ENCODE measurements around the gene CRYBG2. TPM values are rescaled to one million over a fixed set of nuclear protein-coding genes. Genes with fewer than 3 reads are reported as not detected.
A peak's percentile ranks its signal among the peaks of the same experiment; 100 is the strongest.

CRYBG2 gene
- polyA plus RNA-seq, 3 donors: 0.52 TPM; not detected in 2

GRCh38 chr1:26344147-26344920 is 9.6 kb downstream of the CRYBG2 start:
- 97% methylated on average over 14 of the region's 15 CpGs for WGBS (ENCODE audit: insufficient coverage)
- H3K4me3 Mint-ChIP-seq: no peak overlapping the region
- intact Hi-C loops (cut with micrococcal nuclease): no loop called here

GRCh38 chr1:26340047-26340481 is 13.9 kb downstream of the CRYBG2 start:
- no peak for TF ChIP-seq CTCF (IDR thresholded peaks at IDR 0.05)
- H3K36me3 ChIP-seq (replicated peaks in 1 of 2; ENCODE audit: control insufficient read depth in 1 of 2, insufficient read depth in 2 of 2, low read length in 2 of 2): no peaks in the 10 kb centered on the region
- intact Hi-C loops (cut with micrococcal nuclease): no loop called here
- no peak overlapping the region for H3K4me3 Mint-ChIP-seq
- no peaks in the 10 kb centered on the region for H3K9me3 ChIP-seq (replicated peaks in 1 of 2; ENCODE audit: control insufficient read depth in 1 of 2, insufficient read depth in 1 of 2, low read length in 2 of 2)
- WGBS (ENCODE audit: insufficient coverage): 79% methylated on average over 3 of the region's 4 CpGs
- H3K9ac ChIP-seq (ENCODE audit: insufficient read depth, low read length, poor library complexity, severe bottlenecking): no peak overlapping the region
- H2AFZ ChIP-seq (ENCODE audit: insufficient read depth, low read depth, low read length, poor library complexity, severe bottlenecking): no peak overlapping the region
- no peak overlapping the region for H3K27ac Mint-ChIP-seq
- no peak overlapping the region for H3K4me2 ChIP-seq (replicated peaks; ENCODE audit: extremely low read depth, low read length, poor library complexity, severe bottlenecking)
- no peaks in the 10 kb centered on the region for H3K79me2 ChIP-seq (ENCODE audit: insufficient read depth, low read length)
- H3K27me3 Mint-ChIP-seq (ENCODE audit: low read depth in 3 of 3): peaks cover 14 to 46% (median 26%) of the 10 kb centered on the region in 3 donors
- H3K27ac ChIP-seq (ENCODE audit: low read depth in 1 of 2, low read length in 2 of 2): no peak overlapping the region
- no peak for DNase-seq
- peaks cover 0 to 3% (median 0%) of the 10 kb centered on the region in 7 donors for H3K9me3 Mint-ChIP-seq
- peaks cover 0 to 24% of the 10 kb centered on the region in 2 donors for H3K27me3 ChIP-seq (ENCODE audit: control insufficient read depth in 2 of 2, insufficient read depth in 2 of 2, low read length in 2 of 2)
- H3K4me1 ChIP-seq (ENCODE audit: control insufficient read depth in 1 of 2, insufficient read depth in 2 of 2, low read length in 2 of 2): peaks cover 14 to 19% of the 10 kb centered on the region in 2 donors
- peaks cover 13% of the 10 kb centered on the region for H3K4me1 Mint-ChIP-seq
- H4K20me1 ChIP-seq (ENCODE audit: insufficient read depth, low read length): no peaks in the 10 kb centered on the region
- no peak overlapping the region for H3K4me3 ChIP-seq (replicated peaks in 1 of 3; ENCODE audit: low read depth in 2 of 3, low read length in 3 of 3)
- no peaks in the 10 kb centered on the region for H3K36me3 Mint-ChIP-seq

More at GRCh38 chr1:26344147-26344920, 9.6 kb downstream of the CRYBG2 start:
- no peak for TF ChIP-seq CTCF (IDR thresholded peaks at IDR 0.05)
- no peaks in the 10 kb centered on the region for H3K9me3 Mint-ChIP-seq
- H3K27ac ChIP-seq (ENCODE audit: low read depth in 1 of 2, low read length in 2 of 2): no peak overlapping the region
- H2AFZ ChIP-seq (ENCODE audit: insufficient read depth, low read depth, low read length, poor library complexity, severe bottlenecking): no peak overlapping the region
- H3K27me3 ChIP-seq (ENCODE audit: control insufficient read depth in 2 of 2, insufficient read depth in 2 of 2, low read length in 2 of 2): no peaks in the 10 kb centered on the region
- no peaks in the 10 kb centered on the region for H4K20me1 ChIP-seq (ENCODE audit: insufficient read depth, low read length)
- no peak overlapping the region for H3K4me3 ChIP-seq (replicated peaks in 1 of 3; ENCODE audit: low read depth in 2 of 3, low read length in 3 of 3)
- H3K27me3 Mint-ChIP-seq (ENCODE audit: low read depth in 3 of 3): peaks cover 2 to 17% (median 9%) of the 10 kb centered on the region in 3 donors
- peaks cover 7% of the 10 kb centered on the region for H3K4me1 Mint-ChIP-seq
- H3K27ac Mint-ChIP-seq: peak overlapping the region in 1 of 7 donors; percentile 54
- H3K4me2 ChIP-seq (replicated peaks; ENCODE audit: extremely low read depth, low read length, poor library complexity, severe bottlenecking): no peak overlapping the region
- H3K79me2 ChIP-seq (ENCODE audit: insufficient read depth, low read length): no peaks in the 10 kb centered on the region
- no peaks in the 10 kb centered on the region for H3K9me3 ChIP-seq (replicated peaks in 1 of 2; ENCODE audit: control insufficient read depth in 1 of 2, insufficient read depth in 1 of 2, low read length in 2 of 2)
- no peak for DNase-seq
- H3K9ac ChIP-seq (ENCODE audit: insufficient read depth, low read length, poor library complexity, severe bottlenecking): no peak overlapping the region
- H3K36me3 Mint-ChIP-seq: no peaks in the 10 kb centered on the region
- peaks cover 6 to 10% of the 10 kb centered on the region in 2 donors for H3K4me1 ChIP-seq (ENCODE audit: control insufficient read depth in 1 of 2, insufficient read depth in 2 of 2, low read length in 2 of 2)
- H3K36me3 ChIP-seq (replicated peaks in 1 of 2; ENCODE audit: control insufficient read depth in 1 of 2, insufficient read depth in 2 of 2, low read length in 2 of 2): no peaks in the 10 kb centered on the region

Data from CD14-positive monocyte (primary cell).